HepG2 (cell line): ENCODE results near the gene EDN3. TPM values are rescaled to one million over a fixed set of nuclear protein-coding genes. Genes with fewer than 3 reads are reported as not detected.

Experiments used
- ATAC-seq: fragments of 200-7000 bp; cut with Tn5 transposase; 3 replicates; pipeline ENCODE4 v1.9.1; 2020; ENCODE audit warnings: mild to moderate bottlenecking, moderate library complexity
- BruUV-seq: library from RNA; stranded (reverse); fragments of 400-500 nt; replicated peaks from 2 replicates; lab custom pipeline; 2021; lab: Mats Ljungman, UMichigan
- CTCF ChIA-PET: fragments of 300-600 bp; formaldehyde crosslinking; extraction: SDS; loops from one replicate; lab custom pipeline; 2021; ENCODE audit warnings: low total read pairs, inconsistent platforms, low intra/inter-chr PET ratio; lab: Yijun Ruan, JAX
- POLR2A ChIA-PET: fragments of 350-600 bp; sonication (Branson Sonifier 250); formaldehyde crosslinking; loops from one replicate; lab custom pipeline; 2020; ENCODE audit warnings: antibody characterized with exemption, inconsistent platforms; lab: Yijun Ruan, JAX
- DNase-seq: peaks from one replicate; pipeline ENCODE4 v3.0.0-alpha.2; 2015; ENCODE audit warnings: low spot score
- FAIRE-seq: peaks from 3 replicates; lab custom pipeline; 2011; peaks lifted over from hg19 to GRCh38; lab: Jason Lieb, UNC
- H2AFZ ChIP-seq: one replicate; pipeline ENCODE4 v1.6.1; 2011; ENCODE audit warnings: low read length, inconsistent platforms
- H3K27ac ChIP-seq: fragments of 300-600 bp; 3 replicates; pipeline ENCODE4 v1.8.0; 2011; ENCODE audit warnings: mixed run types, mild to moderate bottlenecking, mixed read lengths, low read length, inconsistent platforms; ENCODE audit not compliant: insufficient read depth; ENCODE audit errors: extremely low read length
- H3K27me3 ChIP-seq, 2 experiments: fragments of 200-600 bp in 1 of 2; 2 replicates in 1 of 2; 3 replicates in 1 of 2; pipeline versions ENCODE4 v1.6.0 to v1.8.0; 2011; ENCODE audit warnings: low read length in 2 of 2, mild to moderate bottlenecking in 2 of 2, moderate library complexity in 2 of 2, inconsistent platforms in 1 of 2; ENCODE audit not compliant: insufficient read depth in 2 of 2, control insufficient read depth in 1 of 2
- H3K36me3 ChIP-seq, 2 experiments: fragments of 200-600 bp in 1 of 2; replicated peaks in 1 of 2; 2 replicates in 1 of 2; 3 replicates in 1 of 2; pipeline versions ENCODE4 v1.5.1 to v1.8.0; 2011; ENCODE audit warnings: low read length in 2 of 2, inconsistent platforms in 1 of 2; ENCODE audit not compliant: insufficient read depth in 2 of 2, control insufficient read depth in 1 of 2
- H3K4me1 ChIP-seq: 2 replicates; pipeline ENCODE4 v1.5.1; 2012; ENCODE audit warnings: low read length, inconsistent platforms; ENCODE audit not compliant: insufficient read depth
- H3K4me2 ChIP-seq: 2 replicates; pipeline ENCODE4 v1.6.0; 2011; ENCODE audit warnings: low read depth, low read length, inconsistent platforms
- H3K4me3 ChIP-seq, 3 experiments: fragments of 200-600 bp in 1 of 3; sonication (generic), shearing (Covaris generic) in 1 of 3; replicated peaks in 1 of 3; 2 replicates each; pipeline ENCODE4 v1.5.1; 2011 to 2016; ENCODE audit warnings: low read length in 3 of 3, inconsistent platforms in 2 of 3, low read depth in 2 of 3, mild to moderate bottlenecking in 2 of 3, control low read depth in 1 of 3, mixed read lengths in 1 of 3; ENCODE audit not compliant: insufficient read depth in 1 of 3
- H3K79me2 ChIP-seq: one replicate; pipeline ENCODE4 v1.6.1; 2011; ENCODE audit warnings: low read length, inconsistent platforms; ENCODE audit not compliant: insufficient read depth
- H3K9ac ChIP-seq: 2 replicates; pipeline ENCODE4 v1.6.0; 2011; ENCODE audit warnings: mild to moderate bottlenecking, low read depth, low read length, inconsistent platforms; ENCODE audit not compliant: insufficient read depth
- H3K9me3 ChIP-seq: 2 replicates; pipeline ENCODE4 v1.5.1; 2012; ENCODE audit warnings: mild to moderate bottlenecking, low read length
- H4K20me1 ChIP-seq: 2 replicates; pipeline ENCODE4 v1.6.0; 2011; ENCODE audit warnings: inconsistent platforms, mild to moderate bottlenecking, low read length, moderate library complexity; ENCODE audit not compliant: insufficient read depth
- ADNP ChIP-seq: sonication (generic); formaldehyde crosslinking; IDR thresholded peaks from 2 replicates; pipeline ENCODE4 v1.4.0; 2020; ENCODE audit warnings: missing genetic modification reagents
- CCAR2 ChIP-seq: fragments of 200-400 bp; formaldehyde crosslinking; optimal IDR thresholded peaks from 2 replicates; pipeline ENCODE3; 2018; ENCODE audit warnings: low read depth, mild to moderate bottlenecking, low read length, moderate library complexity
- FOXP1 ChIP-seq, 2 experiments: fragments of 450-650 bp in 1 of 2; IDR thresholded peaks; 2 replicates each; pipeline ENCODE4 v1.6.1; 2017 to 2018; ENCODE audit warnings: antibody characterized with exemption in 1 of 2
- GATAD1 ChIP-seq: IDR thresholded peaks from 2 replicates; pipeline ENCODE4 v1.6.1; 2016; ENCODE audit warnings: missing genetic modification reagents, missing compliant biosample characterization
- GLI4 ChIP-seq: sonication (generic); formaldehyde crosslinking; IDR thresholded peaks from 2 replicates; pipeline ENCODE4 v1.5.1; 2020; ENCODE audit warnings: missing genetic modification reagents, mild to moderate bottlenecking, moderate library complexity, borderline replicate concordance
- MTF1 ChIP-seq: sonication (generic); formaldehyde crosslinking; IDR thresholded peaks from 2 replicates; pipeline ENCODE4 v1.5.0; 2020; ENCODE audit warnings: missing genetic modification reagents
- POLR2AphosphoS5 ChIP-seq: IDR thresholded peaks from 2 replicates; pipeline ENCODE4 v1.6.1; 2012; ENCODE audit warnings: low read depth, low read length
- REL ChIP-seq: sonication (generic); formaldehyde crosslinking; conservative IDR thresholded peaks from 2 replicates; pipeline ENCODE4 v1.8.0; 2022; ENCODE audit warnings: mild to moderate bottlenecking, missing genetic modification reagents, moderate library complexity
- ZHX1 ChIP-seq: sonication (generic); formaldehyde crosslinking; IDR thresholded peaks from 2 replicates; pipeline ENCODE4 v1.8.1; 2022; ENCODE audit warnings: low read depth, mild to moderate bottlenecking, missing genetic modification reagents
- ZNF329 ChIP-seq: sonication (generic); formaldehyde crosslinking; IDR thresholded peaks from 2 replicates; pipeline ENCODE4 v1.9.0; 2021; ENCODE audit warnings: low read depth, mild to moderate bottlenecking, missing genetic modification reagents
- ZNF468 ChIP-seq: sonication (generic); formaldehyde crosslinking; IDR thresholded peaks from 2 replicates; pipeline ENCODE4 v1.8.0; 2022; ENCODE audit warnings: mild to moderate bottlenecking, moderate library complexity, missing genetic modification reagents
- ZNF550 ChIP-seq: sonication (generic); formaldehyde crosslinking; IDR thresholded peaks from 2 replicates; pipeline ENCODE4 v1.4.0; 2020; ENCODE audit warnings: mild to moderate bottlenecking, missing genetic modification reagents, borderline replicate concordance
- ZNF564 ChIP-seq: sonication (generic); formaldehyde crosslinking; IDR thresholded peaks from 2 replicates; pipeline ENCODE4 v1.8.1; 2023; ENCODE audit warnings: mild to moderate bottlenecking, missing genetic modification reagents
- ZNF572 ChIP-seq: sonication (generic); formaldehyde crosslinking; IDR thresholded peaks from 2 replicates; pipeline ENCODE4 v1.5.1; 2020; ENCODE audit warnings: mild to moderate bottlenecking, missing genetic modification reagents
- ZNF788 ChIP-seq: sonication (generic); formaldehyde crosslinking; IDR thresholded peaks from 2 replicates; pipeline ENCODE4 v1.5.0; 2020; ENCODE audit warnings: mild to moderate bottlenecking, missing genetic modification reagents, borderline replicate concordance
- ZNF841 ChIP-seq: sonication (generic); formaldehyde crosslinking; IDR thresholded peaks from 2 replicates; pipeline ENCODE4 v1.8.1; 2023; ENCODE audit warnings: missing genetic modification reagents, borderline replicate concordance
- WGBS: methylation state at CpG from one replicate; pipeline ENCODE4 v1.1.6; 2017; ENCODE audit warnings: low lambda C conversion rate; 5-methylcytosine and 5-hydroxymethylcytosine counted together
- in situ Hi-C: cut with HindIII; loops from 2 replicates; pipeline ENCODE4 v1.10.0; 2017; ENCODE audit warnings: low pct_unique_long_range_greater_than_20kb; ENCODE audit not compliant: extremely low pct_ligation_motif_present
- intact Hi-C: fragments of 100-400 bp; cut with micrococcal nuclease; formaldehyde crosslinking; loops from one replicate; pipeline ENCODE4 v1.10.0; 2022; ENCODE audit not compliant: unreplicated experiment
- polyA plus RNA-seq, 8 experiments: library from polyadenylated mRNA; depleted of rRNA in 3 of 8; stranded (reverse) in 7 of 8; unstranded in 1 of 8; fragments of >200 nt; fragmentation: Illumina TruSeq in 4 of 8; extraction: Trizol in 4 of 8; gene quantifications; 2 replicates each; pipeline versions ENCODE4 v1.2.1 to v1.2.3, GENCODE V29; 2011 to 2016; ENCODE audit warnings: low read depth in 4 of 8, missing spikeins in 1 of 8, mixed read lengths in 1 of 8; ENCODE audit not compliant: insufficient read depth in 1 of 8
- total RNA-seq, 5 experiments: library from RNA; depleted of rRNA; stranded (reverse); fragments of >200 nt; fragmentation: Illumina TruSeq; extraction: Trizol; gene quantifications; 2 replicates each; pipeline ENCODE4 v1.2.3, GENCODE V29; 2016; ENCODE audit warnings: low read depth in 1 of 5

EDN3 gene
- total and polyA plus RNA-seq, 2 of the 13 experiments (the other 11 are each of a cell fraction or from before 2014, with no cell fraction given) = not detected

GRCh38 chr20:59352990-59353389 lies 52.6 kb downstream of the EDN3 start:
- in situ Hi-C loops (no loop called here), intact Hi-C loops (no loop called here)
- H3K4me2 ChIP-seq = no peak overlapping the region
- ATAC-seq = no peak
- no TSS peak for BruUV-seq
- H4K20me1 ChIP-seq = no peaks in the 10 kb centered on the region
- POLR2A ChIA-PET = no interaction called here
- TF ChIP-seq ZNF788 (CRISPR knock-in tag) (no peak), REL (no peak), ZNF468 (CRISPR knock-in tag) (no peak), ZNF572 (no peak), GATAD1 (no peak), ZNF329 (no peak), GLI4 (CRISPR knock-in tag) (no peak), POLR2AphosphoS5 (no peak), FOXP1 (IDR thresholded peaks at IDR 0.05) (no peak), FOXP1 (CRISPR knock-in tag; IDR thresholded peaks at IDR 0.05) (no peak), CCAR2 (no peak), ADNP (CRISPR knock-in tag) (no peak), MTF1 (no peak), ZNF564 (no peak), ZNF550 (CRISPR knock-in tag) (no peak), ZHX1 (no peak), ZNF841 (CRISPR knock-in tag) (no peak)
- TF ChIP-seq, all 625 proteins: peak for 0
- WGBS = 44% methylated on average over 9 of the region's 9 CpGs
- Histone ChIP-seq H3K4me1 (peaks cover 18% of the 10 kb centered on the region), H3K4me3 (no peak overlapping the region), H3K9me3 (no peaks in the 10 kb centered on the region), H3K79me2 (no peaks in the 10 kb centered on the region), H3K27ac (no peak overlapping the region), H2AFZ (no peak overlapping the region), H3K27me3 (peaks cover 0 to 7% of the 10 kb centered on the region in 2 experiments; a peak in 3 of 5 replicates), H3K9ac (no peak overlapping the region), H3K36me3 (no peaks in the 10 kb centered on the region)
- CTCF ChIA-PET = no interaction called here
- DNase-seq (no peak), FAIRE-seq (no peak)
